ENCODE measurements around the gene TMIGD2.
"Not testable (repeated sequence)": the region's sequence is repeated elsewhere in the genome, so short reads cannot be mapped to it uniquely, and the experiment has no call there.

Gene TMIGD2

GRCh38 chr19:4284176-4284958 is 17.8 kb downstream of the TMIGD2 start:
- no peak overlapping the region for H3K4me3 ChIP-seq (ENCODE audit: low read length)
- no peak overlapping the region for H3K9ac ChIP-seq (ENCODE audit: low read length)

GRCh38 chr19:4279530-4280422 is 22.4 kb downstream of the TMIGD2 start:
- Histone ChIP-seq H3K9ac (ENCODE audit: low read length) (no peak overlapping the region), H3K4me1 (ENCODE audit: control insufficient read depth, insufficient read depth, low read length) (peaks cover 3% of the 10 kb centered on the region), H3K36me3 (ENCODE audit: control insufficient read depth, insufficient read depth, low read length) (no peaks in the 10 kb centered on the region), H3K27me3 (ENCODE audit: control insufficient read depth, insufficient read depth, low read length) (peaks cover 37% of the 10 kb centered on the region), H3K9me3 (ENCODE audit: control insufficient read depth, low read length) (no peaks in the 10 kb centered on the region), H3K4me3 (ENCODE audit: low read length) (no peak overlapping the region)

More at GRCh38 chr19:4284176-4284958, 17.8 kb downstream of the TMIGD2 start:
- Histone ChIP-seq H3K36me3 (ENCODE audit: control insufficient read depth, insufficient read depth, low read length) (no peaks in the 10 kb centered on the region), H3K4me1 (ENCODE audit: control insufficient read depth, insufficient read depth, low read length) (peaks cover 5% of the 10 kb centered on the region), H3K9me3 (ENCODE audit: control insufficient read depth, low read length) (no peaks in the 10 kb centered on the region), H3K27me3 (ENCODE audit: control insufficient read depth, insufficient read depth, low read length) (peaks cover 25% of the 10 kb centered on the region)

DNA sequence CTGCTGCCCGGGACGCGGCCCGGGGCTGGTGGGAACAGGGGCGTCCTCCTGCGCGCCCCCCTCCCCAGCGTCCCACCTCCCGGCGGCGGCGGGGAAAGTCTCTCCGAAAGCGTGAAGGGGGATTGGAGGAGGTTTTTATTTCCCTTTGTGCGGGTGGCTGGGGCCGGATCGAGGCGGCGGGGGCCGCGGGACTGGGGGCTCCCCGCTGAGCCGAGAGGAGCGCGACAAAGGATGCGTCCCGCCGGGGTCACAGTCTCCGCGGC is 23.0 kb downstream of the TMIGD2 start:
- H3K4me3 ChIP-seq (ENCODE audit: low read length), result no peak overlapping the region
- H3K9ac ChIP-seq (ENCODE audit: low read length), result no peak overlapping the region
- H3K9me3 ChIP-seq (ENCODE audit: control insufficient read depth, low read length), result no peaks in the 10 kb centered on the region
- peaks cover 36% of the 10 kb centered on the region for H3K27me3 ChIP-seq (ENCODE audit: control insufficient read depth, insufficient read depth, low read length)
- no peaks in the 10 kb centered on the region for H3K4me1 ChIP-seq (ENCODE audit: control insufficient read depth, insufficient read depth, low read length)
- no peaks in the 10 kb centered on the region for H3K36me3 ChIP-seq (ENCODE audit: control insufficient read depth, insufficient read depth, low read length)

DNA sequence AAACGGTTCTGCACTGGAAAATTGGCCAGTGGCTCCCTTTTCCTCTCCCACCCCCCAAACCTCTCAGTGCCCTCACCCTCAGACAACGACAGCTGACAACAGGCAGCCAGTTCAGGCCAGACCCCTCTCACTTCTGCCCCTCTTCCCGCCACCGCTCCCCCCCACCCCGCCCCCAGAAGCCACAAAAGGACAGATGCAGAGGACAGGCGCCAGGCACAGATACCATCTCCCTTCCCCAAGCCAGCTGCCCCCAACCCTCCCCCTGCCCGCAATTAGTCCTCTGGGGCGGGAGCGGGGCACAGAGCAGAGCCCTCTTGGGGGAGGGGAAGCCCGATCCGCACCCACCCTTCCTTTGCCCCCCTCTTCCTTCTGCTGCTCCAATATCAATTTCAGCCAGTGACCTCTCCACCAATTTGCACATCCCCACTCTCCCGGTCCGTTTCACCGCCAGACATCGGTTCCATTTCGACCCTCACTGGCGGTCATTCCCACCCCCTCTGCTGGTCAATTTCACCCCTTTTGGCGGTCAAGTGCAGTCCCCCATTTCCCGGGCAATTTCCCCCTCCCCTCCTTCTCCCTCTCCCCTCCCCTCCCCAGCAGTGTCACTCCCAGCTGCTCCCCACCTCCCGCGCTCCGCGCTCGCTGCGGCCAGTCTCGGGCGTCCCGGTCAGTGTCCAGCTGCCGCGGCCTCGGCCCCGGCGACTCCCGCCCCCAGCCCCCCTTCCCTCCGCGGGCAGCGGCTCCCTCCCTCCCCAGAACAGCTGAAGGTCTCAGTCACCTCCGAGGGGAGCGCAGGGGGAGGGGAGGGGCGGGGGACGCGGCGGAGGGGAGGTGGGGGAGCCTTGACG is 23.5 kb downstream of the TMIGD2 start, which contains the start of gene SHD:
TSS of gene SHD (plus strand) at position 848 of the 848 bp plus-strand sequence. CDS start 798 bp downstream, outside the sequence.
- Histone ChIP-seq H3K27me3 (ENCODE audit: control insufficient read depth, insufficient read depth, low read length) (peaks cover 36% of the 10 kb centered on the region), H3K9ac (ENCODE audit: low read length) (no peak within 1 kb of the TSS), H3K36me3 (ENCODE audit: control insufficient read depth, insufficient read depth, low read length) (no peaks in the 10 kb centered on the region), H3K4me1 (ENCODE audit: control insufficient read depth, insufficient read depth, low read length) (no peaks in the 10 kb centered on the region), H3K4me3 (ENCODE audit: low read length) (no peak within 1 kb of the TSS), H3K9me3 (ENCODE audit: control insufficient read depth, low read length) (no peaks in the 10 kb centered on the region)

- H3K4me1 ChIP-seq (ENCODE audit: control insufficient read depth, insufficient read depth, low read length), result no peaks in the 10 kb centered on the region
- H3K9me3 ChIP-seq (ENCODE audit: control insufficient read depth, low read length), result no peaks in the 10 kb centered on the region
- H3K4me3 ChIP-seq (ENCODE audit: low read length), result no peak overlapping the region
- H3K9ac ChIP-seq (ENCODE audit: low read length), result no peak overlapping the region
- peaks cover 36% of the 10 kb centered on the region for H3K27me3 ChIP-seq (ENCODE audit: control insufficient read depth, insufficient read depth, low read length)
- no peaks in the 10 kb centered on the region for H3K36me3 ChIP-seq (ENCODE audit: control insufficient read depth, insufficient read depth, low read length)
Measured at GRCh38 chr19:4278010-4278409, 24.2 kb downstream of the TMIGD2 start.

- H3K27me3 ChIP-seq (ENCODE audit: control insufficient read depth, insufficient read depth, low read length), result peaks cover 36% of the 10 kb centered on the region
- no peaks in the 10 kb centered on the region for H3K9me3 ChIP-seq (ENCODE audit: control insufficient read depth, low read length)
- H3K9ac ChIP-seq (ENCODE audit: low read length), result no peak overlapping the region
- H3K36me3 ChIP-seq (ENCODE audit: control insufficient read depth, insufficient read depth, low read length), result no peaks in the 10 kb centered on the region
- H3K4me3 ChIP-seq (ENCODE audit: low read length), result no peak overlapping the region
- no peaks in the 10 kb centered on the region for H3K4me1 ChIP-seq (ENCODE audit: control insufficient read depth, insufficient read depth, low read length)
Measured at GRCh38 chr19:4277191-4277696, 24.9 kb downstream of the TMIGD2 start.

DNA sequence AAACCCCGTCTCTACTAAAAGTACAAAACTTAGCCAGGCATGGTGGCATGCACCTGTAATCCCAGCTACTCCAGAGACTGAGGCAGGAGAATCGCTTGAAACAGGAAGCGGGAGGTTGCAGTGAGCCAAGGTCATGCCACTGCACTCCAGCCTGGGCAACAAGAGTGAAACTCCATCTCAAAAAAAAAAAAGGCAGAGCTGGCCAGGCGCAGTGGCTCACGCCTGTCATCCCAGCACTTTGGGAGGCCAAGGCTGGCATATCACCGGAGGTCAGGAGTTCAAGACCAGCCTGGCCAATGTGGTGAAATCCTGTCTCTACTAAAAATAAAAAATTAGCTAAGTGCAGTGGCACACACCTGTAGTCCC is 27.9 kb downstream of the TMIGD2 start:
- not testable (repeated sequence) for H3K4me1 ChIP-seq (ENCODE audit: control insufficient read depth, insufficient read depth, low read length)
- peaks cover 16% of the 10 kb centered on the region for H3K27me3 ChIP-seq (ENCODE audit: control insufficient read depth, insufficient read depth, low read length)

DNA sequence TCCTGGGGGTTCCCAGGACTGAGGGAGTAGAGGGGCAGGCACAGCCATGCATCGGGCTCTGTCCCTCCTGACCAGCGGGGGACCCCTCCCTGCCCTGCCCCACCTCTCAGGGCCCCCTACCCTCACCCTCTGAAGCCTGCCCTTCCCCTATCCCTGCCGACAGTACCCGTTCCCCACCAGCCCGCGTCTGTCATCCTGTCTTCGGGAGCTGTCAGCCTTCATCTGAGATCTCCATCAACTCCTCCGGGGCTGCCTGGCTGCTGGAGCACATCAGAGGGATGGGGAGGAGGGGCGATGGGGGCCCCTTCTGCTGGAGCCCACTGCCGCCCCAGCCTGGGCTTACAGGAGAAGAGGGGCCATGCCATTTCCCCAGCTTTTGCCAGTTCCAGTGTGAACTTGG is 29.3 kb downstream of the TMIGD2 start:
- peaks cover 6% of the 10 kb centered on the region for H3K27me3 ChIP-seq (ENCODE audit: control insufficient read depth, insufficient read depth, low read length)
- no peak overlapping the region for H3K4me3 ChIP-seq (ENCODE audit: low read length)
- H3K9ac ChIP-seq (ENCODE audit: low read length), result no peak overlapping the region
- peaks cover 5% of the 10 kb centered on the region for H3K4me1 ChIP-seq (ENCODE audit: control insufficient read depth, insufficient read depth, low read length)
- peaks cover 6% of the 10 kb centered on the region for H3K36me3 ChIP-seq (ENCODE audit: control insufficient read depth, insufficient read depth, low read length)
- no peaks in the 10 kb centered on the region for H3K9me3 ChIP-seq (ENCODE audit: control insufficient read depth, low read length)

More for the DNA sequence above, 27.9 kb downstream of the TMIGD2 start:
- H3K9ac ChIP-seq (ENCODE audit: low read length); H3K4me3 ChIP-seq (ENCODE audit: low read length); H3K36me3 ChIP-seq (ENCODE audit: control insufficient read depth, insufficient read depth, low read length); H3K9me3 ChIP-seq (ENCODE audit: control insufficient read depth, low read length): not testable (repeated sequence)

- Histone ChIP-seq H3K27me3 (ENCODE audit: control insufficient read depth, insufficient read depth, low read length) (no peaks in the 10 kb centered on the region), H3K9me3 (ENCODE audit: control insufficient read depth, low read length) (no peaks in the 10 kb centered on the region), H3K9ac (ENCODE audit: low read length) (no peak overlapping the region), H3K36me3 (ENCODE audit: control insufficient read depth, insufficient read depth, low read length) (peaks cover 10% of the 10 kb centered on the region), H3K4me3 (ENCODE audit: low read length) (no peak overlapping the region), H3K4me1 (ENCODE audit: control insufficient read depth, insufficient read depth, low read length) (peaks cover 5% of the 10 kb centered on the region)
Measured at GRCh38 chr19:4268816-4269430, 33.3 kb downstream of the TMIGD2 start.

- Histone ChIP-seq H3K9ac (ENCODE audit: low read length) (no peak overlapping the region), H3K4me3 (ENCODE audit: low read length) (no peak overlapping the region), H3K36me3 (ENCODE audit: control insufficient read depth, insufficient read depth, low read length) (peaks cover 10% of the 10 kb centered on the region), H3K27me3 (ENCODE audit: control insufficient read depth, insufficient read depth, low read length) (no peaks in the 10 kb centered on the region), H3K4me1 (ENCODE audit: control insufficient read depth, insufficient read depth, low read length) (peaks cover 5% of the 10 kb centered on the region), H3K9me3 (ENCODE audit: control insufficient read depth, low read length) (no peaks in the 10 kb centered on the region)
Measured at GRCh38 chr19:4267901-4268815, 34.0 kb downstream of the TMIGD2 start.

Data from mucosa of stomach (tissue), 1 donor.